SK-N-SH (cell line): Measurements from ENCODE around the gene ZNF22. TPM values are rescaled to one million over a fixed set of nuclear protein-coding genes. Genes with fewer than 3 reads are reported as not detected.

ENCODE experiments used
- CTCF ChIA-PET: fragments of 300-600, 350-600 bp; formaldehyde crosslinking; extraction: SDS; loops from one replicate; lab custom pipeline; 2021; lab: Yijun Ruan, JAX
- POLR2A ChIA-PET: fragments of 350-600 bp; sonication (Branson Sonifier 250); formaldehyde crosslinking; extraction: SDS; loops from one replicate; lab custom pipeline; 2020; ENCODE audit warnings: antibody characterized with exemption, inconsistent platforms; lab: Yijun Ruan, JAX
- DNase-seq: peaks from one replicate; pipeline ENCODE4 v3.0.0; 2012
- H2AFZ ChIP-seq: fragments of 200-600 bp; sonication (generic); 2 replicates; pipeline ENCODE4 v1.8.1; 2016; ENCODE audit warnings: antibody characterized with exemption, mild to moderate bottlenecking, low read depth
- H3F3A ChIP-seq: fragments of 200-600 bp; sonication (generic); replicated peaks from 2 replicates; pipeline ENCODE3; 2016; ENCODE audit warnings: antibody characterized with exemption, mild to moderate bottlenecking; ENCODE audit not compliant: insufficient read depth
- H3K27ac ChIP-seq, 2 experiments: fragments of 200-500 bp in 1 of 2; fragments of 200-600 bp in 1 of 2; sonication (Bioruptor generic) in 1 of 2; sonication (generic), shearing (Covaris generic) in 1 of 2; 2 replicates each; pipeline versions ENCODE4 v1.5.1 to v1.6.1; 2014 to 2016; ENCODE audit warnings: low read depth in 2 of 2, inconsistent platforms in 1 of 2, low read length in 1 of 2, mild to moderate bottlenecking in 1 of 2, mixed read lengths in 1 of 2
- H3K27me3 ChIP-seq: fragments of 200-600 bp; sonication (generic), shearing (Covaris generic); 2 replicates; pipeline ENCODE4 v1.6.1; 2016; ENCODE audit warnings: mixed run types; ENCODE audit not compliant: insufficient read depth
- H3K36me3 ChIP-seq, 2 experiments: fragments of 200-500 bp in 1 of 2; fragments of 200-600 bp in 1 of 2; sonication (Bioruptor generic) in 1 of 2; sonication (generic) in 1 of 2; replicated peaks in 1 of 2; 2 replicates each; pipeline versions ENCODE3 to v1.5.1; 2014 to 2016; ENCODE audit warnings: low read length in 1 of 2, mild to moderate bottlenecking in 1 of 2; ENCODE audit not compliant: insufficient read depth in 2 of 2, control insufficient read depth in 1 of 2
- H3K4me1 ChIP-seq, 2 experiments: fragments of 200-500 bp in 1 of 2; fragments of 200-600 bp in 1 of 2; sonication (Bioruptor generic) in 1 of 2; sonication (generic), shearing (Covaris generic) in 1 of 2; 2 replicates each; pipeline versions ENCODE4 v1.5.1 to v1.6.1; 2014 to 2016; ENCODE audit warnings: low read depth in 1 of 2, low read length in 1 of 2, mixed run types in 1 of 2; ENCODE audit not compliant: insufficient read depth in 2 of 2, control insufficient read depth in 1 of 2
- H3K4me2 ChIP-seq: fragments of 200-600 bp; sonication (generic), shearing (Covaris generic); 2 replicates; pipeline ENCODE4 v1.6.1; 2017; ENCODE audit warnings: mixed run types
- H3K4me3 ChIP-seq, 2 experiments: fragments of 200-500 bp in 1 of 2; fragments of 200-600 bp in 1 of 2; sonication (Bioruptor generic) in 1 of 2; sonication (generic), shearing (Covaris generic) in 1 of 2; 2 replicates each; pipeline versions ENCODE4 v1.5.1 to v1.8.1; 2014 to 2016; ENCODE audit warnings: low read depth in 2 of 2, inconsistent platforms in 1 of 2, low read length in 1 of 2, mild to moderate bottlenecking in 1 of 2, mixed read lengths in 1 of 2, moderate library complexity in 1 of 2
- H3K79me2 ChIP-seq: fragments of 200-600 bp; sonication (generic); 2 replicates; pipeline ENCODE4 v1.8.1; 2017; ENCODE audit warnings: mild to moderate bottlenecking; ENCODE audit not compliant: insufficient read depth
- H3K9ac ChIP-seq: fragments of 200-600 bp; sonication (generic); 2 replicates; pipeline ENCODE4 v1.6.1; 2017; ENCODE audit warnings: mixed run types
- H3K9me2 ChIP-seq: fragments of 200-600 bp; sonication (generic); 2 replicates; pipeline ENCODE4 v1.6.1; 2017; ENCODE audit warnings: mixed run types
- H3K9me3 ChIP-seq: fragments of 200-600 bp; sonication (generic); 2 replicates; pipeline ENCODE4 v1.6.1; 2017; ENCODE audit warnings: mixed run types, mild to moderate bottlenecking, moderate library complexity
- H4K20me1 ChIP-seq: fragments of 200-600 bp; sonication (generic); 2 replicates; pipeline ENCODE4 v1.6.1; 2017; ENCODE audit warnings: mild to moderate bottlenecking, mixed run types; ENCODE audit not compliant: insufficient read depth
- CHD2 ChIP-seq: fragments of 150-350 bp; IDR thresholded peaks from 2 replicates; pipeline ENCODE4 v1.6.1; 2018; ENCODE audit warnings: low read length; ENCODE audit not compliant: partially characterized antibody
- EZH2phosphoT487 ChIP-seq: fragments of 200-600 bp; sonication (generic); IDR thresholded peaks from 2 replicates; pipeline ENCODE4 v1.6.1; 2017; ENCODE audit warnings: low read depth, mixed run types, mild to moderate bottlenecking, antibody characterized with exemption, moderate library complexity, borderline replicate concordance
- FOSL2 ChIP-seq: IDR thresholded peaks from 2 replicates; pipeline ENCODE4 v1.4.0; 2012; ENCODE audit warnings: low read depth, mild to moderate bottlenecking, moderate library complexity, borderline replicate concordance
- MXI1 ChIP-seq: IDR thresholded peaks from 2 replicates; pipeline ENCODE4 v1.6.1; 2012; ENCODE audit warnings: mild to moderate bottlenecking, low read depth, low read length, improper control_type of control experiment
- NFIC ChIP-seq: IDR thresholded peaks from 2 replicates; pipeline ENCODE4 v1.4.0; 2012; ENCODE audit warnings: borderline replicate concordance
- NRF1 ChIP-seq: IDR thresholded peaks from 2 replicates; pipeline ENCODE4 v1.6.1; 2012; ENCODE audit warnings: low read depth, mild to moderate bottlenecking, low read length
- PBX3 ChIP-seq: IDR thresholded peaks from 2 replicates; pipeline ENCODE4; 2012
- RAD21 ChIP-seq: IDR thresholded peaks from 2 replicates; pipeline ENCODE4 v1.6.1; 2012; ENCODE audit warnings: mild to moderate bottlenecking, low read length
- RCOR1 ChIP-seq: fragments of 150-350 bp; IDR thresholded peaks from 2 replicates; pipeline ENCODE4 v1.6.1; 2017; ENCODE audit warnings: antibody characterized with exemption, low read length
- SIN3A ChIP-seq: IDR thresholded peaks from 2 replicates; pipeline ENCODE4 v1.6.1; 2012; ENCODE audit warnings: low read depth, mild to moderate bottlenecking, low read length, moderate library complexity, borderline replicate concordance
- SMC3 ChIP-seq: IDR thresholded peaks from 2 replicates; pipeline ENCODE4 v1.6.1; 2012; ENCODE audit warnings: low read depth, low read length, improper control_type of control experiment
- TAF1 ChIP-seq: IDR thresholded peaks from 2 replicates; pipeline ENCODE4 v1.6.1; 2012; ENCODE audit warnings: low read depth, mild to moderate bottlenecking, low read length, moderate library complexity, borderline replicate concordance
- TEAD4 ChIP-seq: IDR thresholded peaks from 2 replicates; pipeline ENCODE4 v1.4.0; 2012; ENCODE audit warnings: mild to moderate bottlenecking, borderline replicate concordance; ENCODE audit not compliant: insufficient read depth
- USF2 ChIP-seq: fragments of 150-350 bp; IDR thresholded peaks from 2 replicates; pipeline ENCODE4 v1.6.1; 2017; ENCODE audit warnings: antibody characterized with exemption, low read length, low read depth, borderline replicate concordance
- ZBTB33 ChIP-seq: IDR thresholded peaks from 2 replicates; pipeline ENCODE4 v1.4.0; 2012; ENCODE audit warnings: low read depth, borderline replicate concordance
- WGBS: methylation state at CpG from one replicate; pipeline ENCODE4 v1.1.6; 2017; ENCODE audit warnings: low lambda C conversion rate; 5-methylcytosine and 5-hydroxymethylcytosine counted together
- polyA plus RNA-seq, 3 experiments: library from polyadenylated mRNA; depleted of rRNA; stranded (reverse); fragments of >200 nt; gene quantifications; 2 replicates each; pipeline ENCODE4 v1.2.3, GENCODE V29; 2012
- TF ChIP-seq, protein P1 (sequence below): IDR thresholded peaks from 2 replicates; pipeline ENCODE4 v1.6.1; 2012; ENCODE audit warnings: mild to moderate bottlenecking, low read depth, low read length, moderate library complexity

ZNF22 gene
- polyA plus RNA-seq, 1 of the 3 experiments (the other 2 are of a cell fraction): 10.2 TPM

- no peaks in the 10 kb centered on the region for H4K20me1 ChIP-seq
- H3K27ac ChIP-seq: no peak overlapping the region
- POLR2A ChIA-PET: no interaction called here
- no peaks in the 10 kb centered on the region for H3K9me2 ChIP-seq
- no peak overlapping the region for H3K9ac ChIP-seq
- H3F3A ChIP-seq: peaks cover 9% of the 10 kb centered on the region
- WGBS: 100% methylated on average over 3 of the region's 3 CpGs
- H3K4me2 ChIP-seq: no peak overlapping the region
- H2AFZ ChIP-seq: no peak overlapping the region
- no peak overlapping the region for H3K4me3 ChIP-seq
- no peaks in the 10 kb centered on the region for H3K36me3 ChIP-seq
- TF ChIP-seq NFIC (no peak), RAD21 (no peak), EZH2phosphoT487 (no peak), RCOR1 (no peak), ZBTB33 (no peak), MXI1 (no peak), CHD2 (no peak), TEAD4 (no peak), TAF1 (no peak), SIN3A (no peak), SMC3 (no peak), FOSL2 (no peak), USF2 (no peak), PBX3 (no peak), NRF1 (no peak)
- TF ChIP-seq, protein P1, sequence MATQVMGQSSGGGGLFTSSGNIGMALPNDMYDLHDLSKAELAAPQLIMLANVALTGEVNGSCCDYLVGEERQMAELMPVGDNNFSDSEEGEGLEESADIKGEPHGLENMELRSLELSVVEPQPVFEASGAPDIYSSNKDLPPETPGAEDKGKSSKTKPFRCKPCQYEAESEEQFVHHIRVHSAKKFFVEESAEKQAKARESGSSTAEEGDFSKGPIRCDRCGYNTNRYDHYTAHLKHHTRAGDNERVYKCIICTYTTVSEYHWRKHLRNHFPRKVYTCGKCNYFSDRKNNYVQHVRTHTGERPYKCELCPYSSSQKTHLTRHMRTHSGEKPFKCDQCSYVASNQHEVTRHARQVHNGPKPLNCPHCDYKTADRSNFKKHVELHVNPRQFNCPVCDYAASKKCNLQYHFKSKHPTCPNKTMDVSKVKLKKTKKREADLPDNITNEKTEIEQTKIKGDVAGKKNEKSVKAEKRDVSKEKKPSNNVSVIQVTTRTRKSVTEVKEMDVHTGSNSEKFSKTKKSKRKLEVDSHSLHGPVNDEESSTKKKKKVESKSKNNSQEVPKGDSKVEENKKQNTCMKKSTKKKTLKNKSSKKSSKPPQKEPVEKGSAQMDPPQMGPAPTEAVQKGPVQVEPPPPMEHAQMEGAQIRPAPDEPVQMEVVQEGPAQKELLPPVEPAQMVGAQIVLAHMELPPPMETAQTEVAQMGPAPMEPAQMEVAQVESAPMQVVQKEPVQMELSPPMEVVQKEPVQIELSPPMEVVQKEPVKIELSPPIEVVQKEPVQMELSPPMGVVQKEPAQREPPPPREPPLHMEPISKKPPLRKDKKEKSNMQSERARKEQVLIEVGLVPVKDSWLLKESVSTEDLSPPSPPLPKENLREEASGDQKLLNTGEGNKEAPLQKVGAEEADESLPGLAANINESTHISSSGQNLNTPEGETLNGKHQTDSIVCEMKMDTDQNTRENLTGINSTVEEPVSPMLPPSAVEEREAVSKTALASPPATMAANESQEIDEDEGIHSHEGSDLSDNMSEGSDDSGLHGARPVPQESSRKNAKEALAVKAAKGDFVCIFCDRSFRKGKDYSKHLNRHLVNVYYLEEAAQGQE: no peak
- DNase-seq: no peak
- peaks cover 3 to 18% of the 10 kb centered on the region in 2 experiments; a peak in 3 of 4 replicates for H3K4me1 ChIP-seq
- no peaks in the 10 kb centered on the region for H3K79me2 ChIP-seq
- no peaks in the 10 kb centered on the region for H3K27me3 ChIP-seq
- CTCF ChIA-PET: interaction anchor here (1.4 to 1.6 kb wide), 2 partner anchors 24 to 53 kb away, joined by 4 to 5 read pairs; no protein-coding TSS in a partner anchor
- no peaks in the 10 kb centered on the region for H3K9me3 ChIP-seq
These were observed 14.5 kb upstream of the ZNF22 start for GRCh38 chr10:44986179-44986578.
